ENCODE results near the gene SAPCD2. TPM values are rescaled to one million over a fixed set of nuclear protein-coding genes. Genes with fewer than 3 reads are reported as not detected.

The SAPCD2 gene
- total RNA-seq, 1 donor from 2014 or later, result 5.3 TPM

GRCh38 chr9:137107312-137107921 is 37.1 kb upstream of the SAPCD2 start:
- Histone ChIP-seq H3K27me3 (ENCODE audit: control insufficient read depth, insufficient read depth, low read length) (no peaks in the 10 kb centered on the region), H3K4me3 (ENCODE audit: low read depth, low read length) (no peak overlapping the region), H3K36me3 (ENCODE audit: control insufficient read depth, insufficient read depth, low read length) (peaks cover 1% of the 10 kb centered on the region)
- DNase-seq (ENCODE audit: low read depth), result no peak
- TF ChIP-seq, protein P1, sequence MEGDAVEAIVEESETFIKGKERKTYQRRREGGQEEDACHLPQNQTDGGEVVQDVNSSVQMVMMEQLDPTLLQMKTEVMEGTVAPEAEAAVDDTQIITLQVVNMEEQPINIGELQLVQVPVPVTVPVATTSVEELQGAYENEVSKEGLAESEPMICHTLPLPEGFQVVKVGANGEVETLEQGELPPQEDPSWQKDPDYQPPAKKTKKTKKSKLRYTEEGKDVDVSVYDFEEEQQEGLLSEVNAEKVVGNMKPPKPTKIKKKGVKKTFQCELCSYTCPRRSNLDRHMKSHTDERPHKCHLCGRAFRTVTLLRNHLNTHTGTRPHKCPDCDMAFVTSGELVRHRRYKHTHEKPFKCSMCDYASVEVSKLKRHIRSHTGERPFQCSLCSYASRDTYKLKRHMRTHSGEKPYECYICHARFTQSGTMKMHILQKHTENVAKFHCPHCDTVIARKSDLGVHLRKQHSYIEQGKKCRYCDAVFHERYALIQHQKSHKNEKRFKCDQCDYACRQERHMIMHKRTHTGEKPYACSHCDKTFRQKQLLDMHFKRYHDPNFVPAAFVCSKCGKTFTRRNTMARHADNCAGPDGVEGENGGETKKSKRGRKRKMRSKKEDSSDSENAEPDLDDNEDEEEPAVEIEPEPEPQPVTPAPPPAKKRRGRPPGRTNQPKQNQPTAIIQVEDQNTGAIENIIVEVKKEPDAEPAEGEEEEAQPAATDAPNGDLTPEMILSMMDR (IDR thresholded peaks at IDR 0.05; ENCODE audit: insufficient read depth, low read length, poor library complexity, severe bottlenecking), result no peak

DNA sequence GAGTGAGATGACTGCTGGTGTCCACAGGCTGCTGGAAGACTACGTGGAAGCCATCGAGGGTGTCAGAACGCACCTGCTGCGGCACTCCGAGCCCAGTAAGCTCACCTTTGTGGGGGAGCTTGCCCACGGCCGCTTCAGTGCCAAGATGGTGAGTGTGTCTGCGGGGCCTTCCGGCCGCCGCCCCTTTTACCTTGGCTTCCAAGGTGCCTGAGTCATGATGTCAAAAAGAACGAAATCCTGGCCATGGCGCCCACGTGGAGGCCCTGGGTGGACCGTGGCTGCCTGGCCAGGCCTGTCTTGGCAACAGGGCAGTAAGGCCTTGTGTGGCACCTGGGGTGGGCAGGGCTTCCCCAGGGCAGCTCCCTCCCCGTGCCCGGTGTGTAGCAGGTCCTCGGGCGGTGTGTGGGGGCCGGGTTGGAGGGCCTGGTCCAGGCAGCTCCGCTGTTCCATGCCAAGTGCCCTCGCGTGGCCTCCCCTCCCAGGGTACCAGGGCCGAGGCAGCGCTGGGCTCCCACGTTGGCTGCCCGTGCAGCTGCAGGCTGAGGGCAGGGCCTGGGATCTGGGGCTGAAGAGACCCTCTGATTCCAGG is 36.4 kb upstream of the SAPCD2 start:
- TF ChIP-seq, protein P1 (IDR thresholded peaks at IDR 0.05; ENCODE audit: insufficient read depth, low read length, poor library complexity, severe bottlenecking), result no peak
- DNase-seq (ENCODE audit: low read depth), result no peak
- peaks cover 4% of the 10 kb centered on the region for H3K36me3 ChIP-seq (ENCODE audit: control insufficient read depth, insufficient read depth, low read length)
- no peaks in the 10 kb centered on the region for H3K27me3 ChIP-seq (ENCODE audit: control insufficient read depth, insufficient read depth, low read length)
- no peak overlapping the region for H3K4me3 ChIP-seq (ENCODE audit: low read depth, low read length)

- TF ChIP-seq, protein P1 (IDR thresholded peaks at IDR 0.05; ENCODE audit: insufficient read depth, low read length, poor library complexity, severe bottlenecking), result no peak
- DNase-seq (ENCODE audit: low read depth), result no peak
- Histone ChIP-seq H3K27me3 (ENCODE audit: control insufficient read depth, insufficient read depth, low read length) (no peaks in the 10 kb centered on the region), H3K36me3 (ENCODE audit: control insufficient read depth, insufficient read depth, low read length) (peaks cover 5% of the 10 kb centered on the region), H3K4me3 (ENCODE audit: low read depth, low read length) (no peak overlapping the region)
These were observed 35.7 kb upstream of the SAPCD2 start for GRCh38 chr9:137105814-137106661.

- peaks cover 9% of the 10 kb centered on the region for H3K36me3 ChIP-seq (ENCODE audit: control insufficient read depth, insufficient read depth, low read length)
- TF ChIP-seq, protein P1 (IDR thresholded peaks at IDR 0.05; ENCODE audit: insufficient read depth, low read length, poor library complexity, severe bottlenecking), result no peak
- H3K4me3 ChIP-seq (ENCODE audit: low read depth, low read length), result no peak overlapping the region
- DNase-seq (ENCODE audit: low read depth), result no peak
- no peaks in the 10 kb centered on the region for H3K27me3 ChIP-seq (ENCODE audit: control insufficient read depth, insufficient read depth, low read length)
These were observed 33.0 kb upstream of the SAPCD2 start for GRCh38 chr9:137103206-137103999.

- H3K4me3 ChIP-seq (ENCODE audit: low read depth, low read length), result no peak overlapping the region
- no peaks in the 10 kb centered on the region for H3K27me3 ChIP-seq (ENCODE audit: control insufficient read depth, insufficient read depth, low read length)
- TF ChIP-seq, protein P1 (IDR thresholded peaks at IDR 0.05; ENCODE audit: insufficient read depth, low read length, poor library complexity, severe bottlenecking), result no peak
- peaks cover 11% of the 10 kb centered on the region for H3K36me3 ChIP-seq (ENCODE audit: control insufficient read depth, insufficient read depth, low read length)
- no peak for DNase-seq (ENCODE audit: low read depth)
These were observed 28.9 kb upstream of the SAPCD2 start for GRCh38 chr9:137099231-137099630.

All from kidney epithelial cell (primary cell).